ENCODE results near the gene LRRC26. TPM values are rescaled to one million over a fixed set of nuclear protein-coding genes. Genes with fewer than 3 reads are reported as not detected.

The LRRC26 gene
- total RNA-seq, 4 donors from 2014 or later = not detected

DNA sequence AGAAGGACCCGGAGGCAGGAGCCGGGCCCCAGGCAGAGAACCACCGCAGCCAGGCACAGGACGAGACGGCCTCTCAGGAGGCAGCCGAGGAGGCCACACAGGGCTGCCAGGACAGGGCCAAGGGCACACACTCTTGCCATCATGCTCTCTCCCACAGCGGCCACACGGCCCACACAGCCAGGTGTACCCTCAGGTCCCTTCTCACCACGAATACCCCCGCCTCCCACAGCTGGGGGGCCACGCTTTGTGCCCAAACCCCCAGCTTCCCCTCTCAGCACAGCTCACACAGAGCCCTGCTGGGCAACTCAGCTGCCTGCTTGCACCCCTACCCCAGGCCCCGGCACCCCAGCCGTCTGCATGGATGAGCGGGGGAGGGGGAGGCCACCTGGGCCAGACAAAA, 23.9 kb upstream of the LRRC26 start:
- H3K4me1 ChIP-seq = peaks cover 22 to 32% of the 10 kb centered on the region in 2 donors

DNA sequence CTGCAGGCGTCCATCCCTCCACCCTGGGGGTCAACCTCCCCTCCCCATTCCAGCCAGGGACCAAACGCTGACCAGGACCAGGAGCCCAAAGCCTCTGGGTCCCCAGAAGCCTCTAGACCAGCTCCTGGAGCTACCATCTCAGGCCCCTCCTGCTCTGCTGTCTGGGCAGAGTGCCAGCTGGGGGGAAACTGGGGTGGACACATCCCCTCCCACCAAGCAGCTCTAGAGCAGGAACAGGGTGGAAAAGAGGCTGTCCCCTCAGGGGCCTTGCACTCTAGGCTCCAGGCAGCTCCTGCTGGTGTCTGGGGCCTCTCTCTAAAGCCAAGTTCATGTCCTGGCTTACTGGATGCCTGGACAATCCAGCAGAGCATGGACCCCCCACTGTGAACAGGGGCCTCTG, 23.0 kb upstream of the LRRC26 start:
- no peak for TF ChIP-seq POLR2A (IDR thresholded peaks at IDR 0.05)
- TF ChIP-seq, protein P1, sequence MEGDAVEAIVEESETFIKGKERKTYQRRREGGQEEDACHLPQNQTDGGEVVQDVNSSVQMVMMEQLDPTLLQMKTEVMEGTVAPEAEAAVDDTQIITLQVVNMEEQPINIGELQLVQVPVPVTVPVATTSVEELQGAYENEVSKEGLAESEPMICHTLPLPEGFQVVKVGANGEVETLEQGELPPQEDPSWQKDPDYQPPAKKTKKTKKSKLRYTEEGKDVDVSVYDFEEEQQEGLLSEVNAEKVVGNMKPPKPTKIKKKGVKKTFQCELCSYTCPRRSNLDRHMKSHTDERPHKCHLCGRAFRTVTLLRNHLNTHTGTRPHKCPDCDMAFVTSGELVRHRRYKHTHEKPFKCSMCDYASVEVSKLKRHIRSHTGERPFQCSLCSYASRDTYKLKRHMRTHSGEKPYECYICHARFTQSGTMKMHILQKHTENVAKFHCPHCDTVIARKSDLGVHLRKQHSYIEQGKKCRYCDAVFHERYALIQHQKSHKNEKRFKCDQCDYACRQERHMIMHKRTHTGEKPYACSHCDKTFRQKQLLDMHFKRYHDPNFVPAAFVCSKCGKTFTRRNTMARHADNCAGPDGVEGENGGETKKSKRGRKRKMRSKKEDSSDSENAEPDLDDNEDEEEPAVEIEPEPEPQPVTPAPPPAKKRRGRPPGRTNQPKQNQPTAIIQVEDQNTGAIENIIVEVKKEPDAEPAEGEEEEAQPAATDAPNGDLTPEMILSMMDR (IDR thresholded peaks at IDR 0.05) = no peak
- Histone ChIP-seq H3K27ac (no peak overlapping the region), H3K27me3 (no peaks in the 10 kb centered on the region), H3K4me1 (peaks cover 14 to 23% of the 10 kb centered on the region in 2 donors), H3K9me3 (no peaks in the 10 kb centered on the region), H3K4me3 (replicated peaks in 1 of 3) (no peak overlapping the region), H3K36me3 (peaks cover 8 to 10% of the 10 kb centered on the region in 2 donors)
- no peak for DNase-seq
- intact Hi-C loops (cut with DNase I) = no loop called here
- no CpG with 5 or more reads among the region's 2 CpGs for WGBS, 2 donors

More for the DNA sequence above, 23.9 kb upstream of the LRRC26 start:
- Histone ChIP-seq H3K36me3 (peaks cover 8 to 10% of the 10 kb centered on the region in 2 donors), H3K4me3 (replicated peaks in 1 of 3) (no peak overlapping the region), H3K27me3 (no peaks in the 10 kb centered on the region), H3K27ac (no peak overlapping the region), H3K9me3 (no peaks in the 10 kb centered on the region)
- no peak for DNase-seq
- intact Hi-C loops (cut with DNase I) = no loop called here
- no peak for TF ChIP-seq POLR2A (IDR thresholded peaks at IDR 0.05)
- TF ChIP-seq, protein P1 (IDR thresholded peaks at IDR 0.05) = no peak
- WGBS, 2 donors = 79 to 86% methylated on average over 7 to 10 of the region's 14 CpGs

DNA sequence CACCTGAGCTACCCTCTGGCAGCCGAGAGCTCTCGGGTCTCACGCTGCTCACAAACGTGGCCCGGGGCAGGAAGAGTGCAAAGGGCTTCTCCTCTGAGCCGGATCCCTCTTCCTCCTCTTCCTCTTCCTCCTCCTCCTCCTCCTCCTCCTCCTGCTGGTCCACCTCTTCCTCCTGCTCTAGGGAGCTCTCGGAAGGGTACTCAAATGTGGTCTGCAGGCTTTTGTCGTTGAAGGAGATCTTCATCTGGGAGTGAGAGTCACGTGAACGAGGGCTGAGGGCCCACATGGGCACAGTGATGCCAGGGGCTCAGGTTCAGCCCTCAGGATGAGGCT, 22.6 kb upstream of the LRRC26 start:
- H3K36me3 ChIP-seq = peaks cover 8 to 10% of the 10 kb centered on the region in 2 donors
- no peaks in the 10 kb centered on the region for H3K27me3 ChIP-seq
- no peak overlapping the region for H3K27ac ChIP-seq
- no peak for DNase-seq
- intact Hi-C loops (cut with DNase I) = no loop called here
- H3K4me3 ChIP-seq (replicated peaks in 1 of 3) = no peak overlapping the region
- H3K9me3 ChIP-seq = no peaks in the 10 kb centered on the region
- 84% methylated on average over 7 to 10 of the region's 10 CpGs for WGBS, 2 donors
- peaks cover 18 to 23% of the 10 kb centered on the region in 2 donors for H3K4me1 ChIP-seq
- no peak for TF ChIP-seq POLR2A (IDR thresholded peaks at IDR 0.05)
- TF ChIP-seq, protein P1 (IDR thresholded peaks at IDR 0.05) = no peak

DNA sequence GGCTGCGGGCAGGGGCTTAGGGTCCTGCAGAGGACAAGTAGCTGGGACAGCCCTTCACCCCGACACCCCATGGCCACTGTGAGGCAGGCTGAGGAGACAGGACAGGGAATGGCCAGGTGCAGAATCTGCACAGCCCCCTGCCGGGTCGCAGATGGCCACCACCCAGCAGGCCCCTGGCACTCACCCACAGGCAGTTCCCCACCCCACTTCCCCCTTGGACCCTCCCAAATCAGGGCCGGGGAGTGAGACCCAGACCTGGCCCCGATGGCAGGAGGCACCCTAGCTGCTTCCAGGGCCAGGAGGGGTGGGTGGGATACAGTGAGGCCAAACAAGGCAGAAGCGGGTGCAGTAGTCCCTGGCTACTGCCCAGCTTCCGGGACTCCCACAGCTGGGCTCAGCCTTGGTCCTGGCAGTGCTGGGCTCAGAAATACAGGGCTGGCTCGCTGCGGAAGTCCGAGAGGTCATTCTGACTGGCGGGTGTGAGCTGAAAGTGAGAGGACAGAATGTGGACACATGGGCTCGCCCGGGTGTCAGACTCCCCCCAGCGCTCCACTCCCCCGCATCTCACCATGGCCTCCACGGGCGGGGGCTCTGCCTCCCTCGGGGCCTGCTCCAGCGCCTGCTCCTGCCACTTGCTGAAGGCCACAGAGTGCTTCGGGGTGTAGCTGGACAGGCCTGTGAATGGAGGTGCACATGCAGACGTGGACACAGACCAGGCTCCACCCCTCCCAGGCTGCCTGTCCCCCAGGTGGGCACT, 22.0 kb upstream of the LRRC26 start:
- 85 to 91% methylated on average over 14 to 16 of the region's 22 CpGs for WGBS, 2 donors
- Histone ChIP-seq H3K36me3 (peaks cover 8 to 10% of the 10 kb centered on the region in 2 donors), H3K4me1 (peaks cover 24 to 26% of the 10 kb centered on the region in 2 donors), H3K27ac (no peak overlapping the region), H3K4me3 (replicated peaks in 1 of 3) (no peak overlapping the region), H3K9me3 (no peaks in the 10 kb centered on the region), H3K27me3 (no peaks in the 10 kb centered on the region)
- no peak for TF ChIP-seq POLR2A (IDR thresholded peaks at IDR 0.05)
- TF ChIP-seq, protein P1 (IDR thresholded peaks at IDR 0.05) = no peak
- no peak for DNase-seq
- intact Hi-C loops (cut with DNase I) = no loop called here

DNA sequence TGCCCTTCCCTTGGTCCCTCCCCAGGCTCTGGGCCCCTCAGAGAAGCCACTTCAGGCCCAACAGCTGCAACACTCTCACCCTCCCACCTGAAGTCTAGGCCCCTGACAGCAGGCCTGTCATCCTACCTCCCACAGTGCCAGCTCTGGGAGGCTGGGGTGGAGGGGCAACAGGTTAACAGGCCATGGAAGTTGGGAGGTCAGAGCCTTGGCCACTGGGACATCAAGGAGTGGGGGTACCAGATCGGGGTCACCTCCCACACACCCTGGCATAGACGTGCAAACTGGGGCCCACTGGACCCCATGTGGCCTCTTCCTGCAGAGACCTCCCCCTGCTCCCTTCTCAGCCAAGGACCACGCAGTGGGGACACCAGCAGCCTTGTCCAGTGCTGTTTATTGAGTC, 21.4 kb upstream of the LRRC26 start:
- no peaks in the 10 kb centered on the region for H3K9me3 ChIP-seq
- H3K4me1 ChIP-seq = peaks cover 29 to 33% of the 10 kb centered on the region in 2 donors
- DNase-seq = no peak
- no peaks in the 10 kb centered on the region for H3K27me3 ChIP-seq
- TF ChIP-seq, protein P1 (IDR thresholded peaks at IDR 0.05) = no peak
- no peak for TF ChIP-seq POLR2A (IDR thresholded peaks at IDR 0.05)
- no peak overlapping the region for H3K4me3 ChIP-seq (replicated peaks in 1 of 3)
- no peak overlapping the region for H3K27ac ChIP-seq
- WGBS, 2 donors = 74 to 80% methylated on average over 2 of the region's 3 CpGs
- H3K36me3 ChIP-seq = peaks cover 8 to 10% of the 10 kb centered on the region in 2 donors
- intact Hi-C loops (cut with DNase I) = no loop called here
